ENCODE data around the gene DMXL2. TPM values are rescaled to one million over a fixed set of nuclear protein-coding genes. Genes with fewer than 3 reads are reported as not detected.
A peak's percentile ranks its signal among the peaks of the same experiment; 100 is the strongest.

DMXL2 gene, protein sequence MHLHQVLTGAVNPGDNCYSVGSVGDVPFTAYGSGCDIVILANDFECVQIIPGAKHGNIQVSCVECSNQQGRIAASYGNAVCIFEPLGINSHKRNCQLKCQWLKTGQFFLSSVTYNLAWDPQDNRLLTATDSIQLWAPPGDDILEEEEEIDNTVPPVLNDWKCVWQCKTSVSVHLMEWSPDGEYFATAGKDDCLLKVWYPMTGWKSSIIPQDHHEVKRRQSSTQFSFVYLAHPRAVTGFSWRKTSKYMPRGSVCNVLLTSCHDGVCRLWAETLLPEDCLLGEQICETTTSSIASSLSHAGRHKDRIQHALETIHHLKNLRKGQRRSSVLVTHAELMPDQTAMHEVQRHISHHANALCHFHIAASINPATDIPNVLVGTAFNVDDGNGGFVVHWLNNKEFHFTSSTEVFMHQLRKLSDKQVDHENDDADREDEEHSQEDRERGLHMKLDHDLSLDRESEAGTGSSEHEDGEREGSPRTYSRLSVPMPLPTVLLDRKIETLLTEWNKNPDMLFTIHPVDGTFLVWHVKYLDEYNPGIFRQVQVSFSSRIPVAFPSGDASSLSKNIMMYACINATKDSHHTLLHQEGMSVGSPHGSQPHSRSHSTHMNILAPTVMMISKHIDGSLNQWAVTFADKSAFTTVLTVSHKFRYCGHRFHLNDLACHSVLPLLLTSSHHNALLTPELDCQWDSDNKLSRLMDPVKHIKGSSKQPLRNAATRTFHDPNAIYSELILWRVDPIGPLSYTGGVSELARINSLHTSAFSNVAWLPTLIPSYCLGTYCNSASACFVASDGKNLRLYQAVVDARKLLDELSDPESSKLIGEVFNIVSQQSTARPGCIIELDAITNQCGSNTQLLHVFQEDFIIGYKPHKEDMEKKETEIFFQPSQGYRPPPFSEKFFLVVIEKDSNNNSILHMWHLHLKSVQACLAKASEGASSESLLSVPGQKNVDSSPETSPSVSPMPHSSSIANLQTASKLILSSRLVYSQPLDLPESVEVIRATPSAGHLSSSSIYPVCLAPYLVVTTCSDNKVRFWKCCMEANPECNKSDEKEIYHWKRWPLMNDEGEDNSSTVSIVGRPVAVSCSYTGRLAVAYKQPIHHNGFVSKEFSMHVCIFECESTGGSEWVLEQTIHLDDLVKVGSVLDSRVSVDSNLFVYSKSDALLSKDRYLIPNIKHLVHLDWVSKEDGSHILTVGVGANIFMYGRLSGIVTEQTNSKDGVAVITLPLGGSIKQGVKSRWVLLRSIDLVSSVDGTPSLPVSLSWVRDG (N-terminal part only)
- 13.8 and 14.8 TPM in 2 replicates for total RNA-seq (2022)
- percentile 56 among the genes with signal in this experiment for Bru-seq, nascent RNA
- percentile 49 among the genes with signal in this experiment for BruChase-seq, experiment 1, labeled RNA remaining after a 6-hour chase
- percentile 54 among the genes with signal in this experiment for BruChase-seq, experiment 2, labeled RNA remaining after a 2-hour chase
- long read RNA-seq: 0 reads

DNA sequence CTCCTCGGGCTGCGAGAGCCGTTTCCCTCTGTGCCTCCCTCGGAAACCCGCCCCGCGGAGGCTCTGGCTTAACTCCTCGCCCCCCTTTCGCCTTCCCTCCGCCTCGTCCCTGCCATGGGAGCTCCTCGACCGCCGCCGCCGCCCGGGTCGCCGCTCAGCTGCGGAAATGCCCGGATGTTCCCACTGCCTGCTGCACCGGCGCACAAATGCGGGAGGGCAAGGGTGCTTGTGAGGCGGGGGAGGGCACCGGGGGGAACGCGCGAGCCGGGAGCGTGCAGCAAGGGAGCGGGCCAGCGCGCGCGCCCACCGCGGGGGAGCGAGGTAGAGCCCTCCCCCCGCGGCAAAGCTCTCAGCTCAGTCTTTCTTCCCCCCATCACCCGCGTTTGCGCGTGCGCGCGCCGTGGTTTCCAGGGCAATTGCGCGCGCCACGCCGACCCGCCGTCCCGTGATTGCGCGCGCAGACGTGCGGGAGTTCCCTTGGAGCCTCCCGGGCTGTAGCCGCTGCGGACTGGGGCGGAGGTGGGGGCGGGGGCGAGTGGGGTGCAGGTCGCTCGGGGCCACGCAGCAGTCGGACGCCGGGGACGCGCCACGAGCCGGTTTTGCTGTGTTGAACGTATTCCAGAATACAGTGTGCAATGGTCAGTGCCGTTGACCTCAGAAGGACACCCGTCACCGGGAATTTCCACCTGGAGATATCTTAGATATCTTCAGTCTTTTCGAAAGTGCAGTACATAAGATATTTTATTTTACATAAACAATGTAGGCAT, at the start of gene DMXL2:
Gene DMXL2, minus strand, starts transcription at position 168 of the 767 bp plus-strand sequence. CDS start 226 bp downstream, outside the sequence.
- CTCF ChIA-PET: interaction anchor here (0.6 to 1.8 kb wide), 3 partner anchors 23 to 1416 kb away, joined by 3 to 4 read pairs (median 4); no protein-coding TSS in a partner anchor
- no peaks in the 10 kb centered on the region for H3K27me3 Mint-ChIP-seq (ENCODE audit: unreplicated experiment)
- intact Hi-C loops (cut with micrococcal nuclease; ENCODE audit: unreplicated experiment): no loop called here

DNA sequence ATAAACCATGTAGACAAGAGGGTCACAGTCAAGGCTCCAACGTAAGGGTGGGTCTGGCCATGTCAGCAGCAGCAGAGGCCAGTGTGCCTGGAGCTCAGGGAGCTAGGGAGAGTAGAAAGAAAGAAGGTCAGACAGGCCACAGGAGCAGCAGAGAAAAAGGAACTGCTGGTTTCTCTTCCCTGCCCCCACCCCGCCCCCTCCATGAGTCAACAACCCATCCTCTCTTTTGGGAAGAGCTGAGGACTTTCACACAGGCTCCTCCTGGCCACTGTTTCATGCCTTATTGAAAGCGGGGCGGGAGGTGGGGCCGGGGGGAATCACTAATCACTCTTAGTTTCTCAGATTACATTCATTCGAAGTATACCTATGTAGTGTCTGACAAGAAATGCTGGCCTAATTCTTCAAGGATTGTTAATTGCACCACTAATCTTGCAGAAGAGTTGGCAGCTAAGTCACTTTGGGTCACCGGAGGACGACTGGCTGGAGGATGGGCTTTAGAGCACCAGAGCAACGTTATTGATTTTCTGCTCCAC, 49.6 kb upstream of the DMXL2 start:
- intact Hi-C loops (cut with micrococcal nuclease; ENCODE audit: unreplicated experiment): no loop called here
- no peaks in the 10 kb centered on the region for H3K4me1 Mint-ChIP-seq (ENCODE audit: low read depth, unreplicated experiment)
- CTCF ChIA-PET: interaction anchor here (0.6 kb wide), 1 partner anchor 465 kb away, joined by 4 read pairs; no protein-coding TSS in a partner anchor
- H3K4me3 Mint-ChIP-seq (ENCODE audit: low read depth, unreplicated experiment): no peak overlapping the region
- H3K9me3 Mint-ChIP-seq (ENCODE audit: low read depth, unreplicated experiment): no peaks in the 10 kb centered on the region
- H3K27me3 Mint-ChIP-seq (ENCODE audit: unreplicated experiment): peaks cover 80% of the 10 kb centered on the region
- no TSS peak for BruUV-seq (replicated peaks)
- no peaks in the 10 kb centered on the region for H3K36me3 Mint-ChIP-seq (ENCODE audit: insufficient read depth, unreplicated experiment)
- TF ChIP-seq, protein P1, sequence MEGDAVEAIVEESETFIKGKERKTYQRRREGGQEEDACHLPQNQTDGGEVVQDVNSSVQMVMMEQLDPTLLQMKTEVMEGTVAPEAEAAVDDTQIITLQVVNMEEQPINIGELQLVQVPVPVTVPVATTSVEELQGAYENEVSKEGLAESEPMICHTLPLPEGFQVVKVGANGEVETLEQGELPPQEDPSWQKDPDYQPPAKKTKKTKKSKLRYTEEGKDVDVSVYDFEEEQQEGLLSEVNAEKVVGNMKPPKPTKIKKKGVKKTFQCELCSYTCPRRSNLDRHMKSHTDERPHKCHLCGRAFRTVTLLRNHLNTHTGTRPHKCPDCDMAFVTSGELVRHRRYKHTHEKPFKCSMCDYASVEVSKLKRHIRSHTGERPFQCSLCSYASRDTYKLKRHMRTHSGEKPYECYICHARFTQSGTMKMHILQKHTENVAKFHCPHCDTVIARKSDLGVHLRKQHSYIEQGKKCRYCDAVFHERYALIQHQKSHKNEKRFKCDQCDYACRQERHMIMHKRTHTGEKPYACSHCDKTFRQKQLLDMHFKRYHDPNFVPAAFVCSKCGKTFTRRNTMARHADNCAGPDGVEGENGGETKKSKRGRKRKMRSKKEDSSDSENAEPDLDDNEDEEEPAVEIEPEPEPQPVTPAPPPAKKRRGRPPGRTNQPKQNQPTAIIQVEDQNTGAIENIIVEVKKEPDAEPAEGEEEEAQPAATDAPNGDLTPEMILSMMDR (IDR thresholded peaks at IDR 0.05; ENCODE audit: unreplicated experiment): no peak
- DNase-seq: no peak
- H3K27ac Mint-ChIP-seq (ENCODE audit: unreplicated experiment): no peak overlapping the region

More for the DNA sequence above, at the start of gene DMXL2:
- TF ChIP-seq, protein P1 (IDR thresholded peaks at IDR 0.05; ENCODE audit: unreplicated experiment): no peak
- Mint-ChIP-seq H3K4me1 (ENCODE audit: low read depth, unreplicated experiment) (peaks cover 18% of the 10 kb centered on the region), H3K9me3 (ENCODE audit: low read depth, unreplicated experiment) (no peaks in the 10 kb centered on the region), H3K27ac (ENCODE audit: unreplicated experiment) (peak within 1 kb of the TSS; percentile 60), H3K36me3 (ENCODE audit: insufficient read depth, unreplicated experiment) (peaks cover 23% of the 10 kb centered on the region), H3K4me3 (ENCODE audit: low read depth, unreplicated experiment) (peak within 1 kb of the TSS; percentile 96)
- peak; percentile 79 for DNase-seq
- no TSS peak for BruUV-seq (replicated peaks)

DNA sequence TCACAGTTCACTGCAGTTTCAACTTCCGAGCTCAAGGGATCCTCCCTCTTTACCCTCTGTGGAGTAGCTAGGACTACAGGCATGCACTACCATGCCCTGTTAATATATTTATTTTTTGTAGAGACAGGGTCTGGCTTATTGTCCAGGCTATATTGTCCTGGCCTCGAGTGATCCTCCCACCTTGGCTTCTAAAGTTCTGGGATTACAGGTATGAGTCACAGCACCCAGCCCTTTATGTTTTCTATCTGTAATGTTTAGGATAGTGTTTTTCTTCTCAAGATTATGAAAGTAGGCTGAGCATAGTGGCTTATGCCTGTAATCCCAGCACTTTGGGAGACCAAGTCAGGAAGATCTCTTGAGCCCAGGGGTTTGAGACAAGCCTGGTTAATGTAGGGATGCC, 46.8 kb upstream of the DMXL2 start:
- TF ChIP-seq, protein P1 (IDR thresholded peaks at IDR 0.05; ENCODE audit: unreplicated experiment): no peak
- Mint-ChIP-seq H3K4me1 (ENCODE audit: low read depth, unreplicated experiment) (no peaks in the 10 kb centered on the region), H3K27me3 (ENCODE audit: unreplicated experiment) (peaks cover 70% of the 10 kb centered on the region), H3K27ac (ENCODE audit: unreplicated experiment) (no peak overlapping the region), H3K9me3 (ENCODE audit: low read depth, unreplicated experiment) (no peaks in the 10 kb centered on the region), H3K4me3 (ENCODE audit: low read depth, unreplicated experiment) (no peak overlapping the region), H3K36me3 (ENCODE audit: insufficient read depth, unreplicated experiment) (no peaks in the 10 kb centered on the region)
- intact Hi-C loops (cut with micrococcal nuclease; ENCODE audit: unreplicated experiment): no loop called here
- CTCF ChIA-PET: no interaction called here
- BruUV-seq (replicated peaks): no TSS peak
- DNase-seq: no peak

Measured in Calu3 (cell line).